Nephron progenitor cell (in vitro differentiated cells): ENCODE results near the gene SIPA1L3.
A peak's percentile ranks its signal among the peaks of the same experiment; 100 is the strongest.

Source experiments
- DNase-seq: peaks from one replicate; pipeline ENCODE4 v3.0.0; 2021
- H3K27ac Mint-ChIP-seq: 2 replicates; pipeline ENCODE4 v1.8.0; 2021; ENCODE audit warnings: mild to moderate bottlenecking, moderate library complexity, mixed read lengths
- H3K27me3 Mint-ChIP-seq: 2 replicates; pipeline ENCODE4 v1.8.0; 2021; ENCODE audit warnings: mild to moderate bottlenecking, low read depth, mixed read lengths; ENCODE audit not compliant: poor library complexity
- H3K36me3 Mint-ChIP-seq: 2 replicates; pipeline ENCODE4 v1.8.0; 2021; ENCODE audit warnings: low read depth, mixed read lengths
- H3K4me1 Mint-ChIP-seq: 2 replicates; pipeline ENCODE4 v1.8.0; 2021; ENCODE audit warnings: mixed read lengths
- H3K4me3 Mint-ChIP-seq: 2 replicates; pipeline ENCODE4 v1.8.0; 2021; ENCODE audit warnings: mild to moderate bottlenecking, moderate library complexity, mixed read lengths
- H3K9me3 Mint-ChIP-seq: 2 replicates; pipeline ENCODE4 v1.8.0; 2021; ENCODE audit warnings: mild to moderate bottlenecking, moderate library complexity, mixed read lengths
- CTCF ChIP-seq: fragments of 200-600 bp; sonication (generic); IDR thresholded peaks from 2 replicates; pipeline ENCODE4 v1.5.0; 2021; ENCODE audit warnings: antibody characterized with exemption

SIPA1L3 gene

GRCh38 chr19:38030686-38031422, 123.8 kb downstream of the SIPA1L3 start:
- H3K27ac Mint-ChIP-seq = peak overlapping the region; percentile 71
- peaks cover 7% of the 10 kb centered on the region for H3K27me3 Mint-ChIP-seq
- peaks cover 9% of the 10 kb centered on the region for H3K9me3 Mint-ChIP-seq
- no peak for DNase-seq
- peaks cover 24% of the 10 kb centered on the region for H3K36me3 Mint-ChIP-seq
- TF ChIP-seq CTCF = no peak
- H3K4me3 Mint-ChIP-seq = no peak overlapping the region
- peaks cover 34% of the 10 kb centered on the region for H3K4me1 Mint-ChIP-seq

- no peak overlapping the region for H3K4me3 Mint-ChIP-seq
- no peak for DNase-seq
- H3K27me3 Mint-ChIP-seq = peaks cover 7% of the 10 kb centered on the region
- no peak for TF ChIP-seq CTCF
- H3K36me3 Mint-ChIP-seq = peaks cover 24% of the 10 kb centered on the region
- H3K9me3 Mint-ChIP-seq = peaks cover 9% of the 10 kb centered on the region
- H3K4me1 Mint-ChIP-seq = peaks cover 39% of the 10 kb centered on the region
- no peak overlapping the region for H3K27ac Mint-ChIP-seq
Observed at GRCh38 chr19:38031423-38031770, 124.4 kb downstream of the SIPA1L3 start.

- DNase-seq = no peak
- Mint-ChIP-seq H3K4me3 (no peak overlapping the region), H3K27me3 (peaks cover 7% of the 10 kb centered on the region), H3K36me3 (peaks cover 24% of the 10 kb centered on the region), H3K27ac (no peak overlapping the region), H3K9me3 (peaks cover 9% of the 10 kb centered on the region), H3K4me1 (peaks cover 47% of the 10 kb centered on the region)
- no peak for TF ChIP-seq CTCF
Observed at GRCh38 chr19:38032151-38032550, 125.1 kb downstream of the SIPA1L3 start.

GRCh38 chr19:38032951-38033350, 125.9 kb downstream of the SIPA1L3 start:
- H3K4me3 Mint-ChIP-seq = no peak overlapping the region
- no peak overlapping the region for H3K27ac Mint-ChIP-seq
- peaks cover 24% of the 10 kb centered on the region for H3K36me3 Mint-ChIP-seq

GRCh38 chr19:38033658-38034491, 126.9 kb downstream of the SIPA1L3 start:
- Mint-ChIP-seq H3K4me3 (no peak overlapping the region), H3K27me3 (peaks cover 7% of the 10 kb centered on the region), H3K36me3 (peaks cover 24% of the 10 kb centered on the region), H3K27ac (no peak overlapping the region), H3K9me3 (peaks cover 9% of the 10 kb centered on the region), H3K4me1 (peaks cover 58% of the 10 kb centered on the region)
- no peak for TF ChIP-seq CTCF
- DNase-seq = no peak

More at GRCh38 chr19:38032951-38033350, 125.9 kb downstream of the SIPA1L3 start:
- Mint-ChIP-seq H3K9me3 (peaks cover 9% of the 10 kb centered on the region), H3K27me3 (peaks cover 7% of the 10 kb centered on the region), H3K4me1 (peaks cover 55% of the 10 kb centered on the region)
- no peak for TF ChIP-seq CTCF
- DNase-seq = no peak
